Retinal pigment epithelial cell (primary cell): ENCODE results near the gene NBEAL2.

Source experiments
- DNase-seq: peaks from one replicate; pipeline ENCODE4 v3.0.0-alpha.2; 2010; ENCODE audit warnings: low read depth
- H3K4me3 ChIP-seq: 2 replicates; pipeline ENCODE4 v1.5.1; 2011; ENCODE audit warnings: mild to moderate bottlenecking, low read length, control low read depth, moderate library complexity
- TF ChIP-seq, protein P1 (sequence below): conservative IDR thresholded peaks from 2 replicates; pipeline ENCODE4 v1.5.1; 2011; ENCODE audit warnings: low read depth, low read length, control low read depth, inconsistent platforms

NBEAL2 gene

GRCh38 chr3:47007001-47007400, 27.5 kb downstream of the NBEAL2 start:
- DNase-seq = no peak
- TF ChIP-seq, protein P1, sequence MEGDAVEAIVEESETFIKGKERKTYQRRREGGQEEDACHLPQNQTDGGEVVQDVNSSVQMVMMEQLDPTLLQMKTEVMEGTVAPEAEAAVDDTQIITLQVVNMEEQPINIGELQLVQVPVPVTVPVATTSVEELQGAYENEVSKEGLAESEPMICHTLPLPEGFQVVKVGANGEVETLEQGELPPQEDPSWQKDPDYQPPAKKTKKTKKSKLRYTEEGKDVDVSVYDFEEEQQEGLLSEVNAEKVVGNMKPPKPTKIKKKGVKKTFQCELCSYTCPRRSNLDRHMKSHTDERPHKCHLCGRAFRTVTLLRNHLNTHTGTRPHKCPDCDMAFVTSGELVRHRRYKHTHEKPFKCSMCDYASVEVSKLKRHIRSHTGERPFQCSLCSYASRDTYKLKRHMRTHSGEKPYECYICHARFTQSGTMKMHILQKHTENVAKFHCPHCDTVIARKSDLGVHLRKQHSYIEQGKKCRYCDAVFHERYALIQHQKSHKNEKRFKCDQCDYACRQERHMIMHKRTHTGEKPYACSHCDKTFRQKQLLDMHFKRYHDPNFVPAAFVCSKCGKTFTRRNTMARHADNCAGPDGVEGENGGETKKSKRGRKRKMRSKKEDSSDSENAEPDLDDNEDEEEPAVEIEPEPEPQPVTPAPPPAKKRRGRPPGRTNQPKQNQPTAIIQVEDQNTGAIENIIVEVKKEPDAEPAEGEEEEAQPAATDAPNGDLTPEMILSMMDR = no peak
- H3K4me3 ChIP-seq = no peak overlapping the region

DNA sequence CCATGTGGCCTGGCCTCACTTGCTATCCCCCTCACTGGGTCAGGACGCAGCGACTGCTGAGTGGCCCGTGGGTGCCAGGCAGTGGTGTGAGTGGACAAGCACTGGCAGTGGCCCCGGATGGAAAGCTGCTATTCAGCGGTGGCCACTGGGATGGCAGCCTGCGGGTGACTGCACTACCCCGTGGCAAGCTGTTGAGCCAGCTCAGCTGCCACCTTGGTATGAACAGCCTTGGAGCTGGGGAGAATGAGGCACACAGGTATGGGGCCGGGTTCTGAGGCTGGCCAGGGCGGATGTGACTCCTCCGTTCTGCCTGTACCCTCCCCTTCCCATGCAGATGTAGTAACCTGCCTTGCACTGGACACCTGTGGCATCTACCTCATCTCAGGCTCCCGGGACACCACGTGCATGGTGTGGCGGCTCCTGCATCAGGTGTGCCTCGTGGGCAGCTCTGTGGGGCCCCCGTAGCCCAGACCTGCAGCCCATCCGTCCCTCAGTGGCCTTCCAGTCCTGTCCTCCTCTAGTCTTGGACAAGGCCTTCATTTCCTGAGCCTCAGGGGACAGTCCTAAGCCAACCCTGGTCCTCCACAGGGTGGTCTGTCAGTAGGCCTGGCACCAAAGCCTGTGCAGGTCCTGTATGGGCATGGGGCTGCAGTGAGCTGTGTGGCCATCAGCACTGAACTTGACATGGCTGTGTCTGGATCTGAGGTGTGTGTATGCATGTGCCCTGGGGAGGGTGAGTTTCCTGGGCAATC, 28.2 kb downstream of the NBEAL2 start:
- H3K4me3 ChIP-seq = no peak overlapping the region
- TF ChIP-seq, protein P1 = no peak
- no peak for DNase-seq

GRCh38 chr3:47008234-47008796, 28.8 kb downstream of the NBEAL2 start:
- DNase-seq = no peak
- TF ChIP-seq, protein P1 = no peak
- H3K4me3 ChIP-seq = no peak overlapping the region

GRCh38 chr3:47008851-47009224, 29.4 kb downstream of the NBEAL2 start:
- H3K4me3 ChIP-seq = peak overlapping the region; percentile 47
- DNase-seq = no peak
- TF ChIP-seq, protein P1 = no peak

- TF ChIP-seq, protein P1 = peak; percentile 15
- peak; percentile 81 for DNase-seq
- peak overlapping the region; percentile 58 for H3K4me3 ChIP-seq
Observed at GRCh38 chr3:47009225-47010110, 30.0 kb downstream of the NBEAL2 start.

DNA sequence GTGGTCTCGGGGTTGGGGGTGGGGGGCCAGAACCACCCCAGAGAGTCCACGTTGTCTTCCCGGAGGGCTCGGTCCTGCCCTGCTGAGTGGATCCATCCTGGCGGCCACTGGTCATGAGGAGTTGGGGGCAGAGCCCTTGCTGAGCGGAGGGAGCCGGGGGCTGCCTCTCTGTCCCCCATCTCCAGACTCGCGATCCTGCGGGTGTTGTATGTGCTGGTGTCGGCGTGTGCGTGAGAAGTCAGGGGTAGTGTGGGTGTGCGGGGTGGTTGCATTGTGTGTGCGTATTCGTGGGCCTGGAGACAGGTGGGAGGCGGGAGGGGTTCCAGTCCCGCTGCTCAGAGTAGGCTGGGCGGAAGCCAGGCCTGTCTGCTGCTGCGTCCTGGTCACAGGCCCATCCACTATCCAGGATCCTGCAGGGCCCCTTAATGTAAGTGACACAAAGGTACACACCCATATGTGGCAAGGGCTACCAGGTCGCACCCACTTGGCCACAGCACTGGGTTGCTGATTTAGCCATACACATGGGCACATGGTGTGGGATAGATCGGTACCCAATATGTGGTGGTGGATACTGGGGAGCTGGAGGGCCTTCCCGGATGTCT, 30.7 kb downstream of the NBEAL2 start:
- TF ChIP-seq, protein P1 = no peak
- H3K4me3 ChIP-seq = peak overlapping the region; percentile 58
- DNase-seq = no peak
